ENCODE measurements around the gene NDUFB8. TPM values are rescaled to one million over a fixed set of nuclear protein-coding genes. Genes with fewer than 3 reads are reported as not detected.

Gene NDUFB8
- total and polyA plus RNA-seq, 2 of the 4 experiments (the other 2 are of a cell fraction): 99.1 to 265 TPM

DNA sequence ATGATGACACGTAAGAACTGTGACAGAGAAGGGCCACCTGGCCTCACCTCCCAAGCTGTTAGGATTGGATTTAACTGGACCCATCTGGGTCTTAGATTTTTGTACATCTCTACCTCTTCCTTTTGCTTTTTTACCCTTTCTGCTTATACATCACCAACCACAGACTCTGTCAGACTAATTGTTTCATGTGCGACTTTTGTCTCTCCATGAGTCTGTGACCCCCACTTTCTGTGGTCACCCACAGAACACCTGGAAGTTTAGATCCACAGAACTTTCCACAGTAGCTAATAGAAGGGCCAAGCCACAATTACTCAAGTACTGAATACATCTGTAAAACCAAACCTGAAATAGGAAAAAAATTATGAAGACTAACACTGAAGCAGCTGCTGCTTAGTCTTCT is 33.1 kb downstream of the NDUFB8 start:
- ATAC-seq (ENCODE audit: low read depth) (no peak), DNase-seq (no peak)
- Histone ChIP-seq H3K9me1 (ENCODE audit: insufficient read depth, low read length) (0 out of 2 replicates have a peak, but pooled peaks cover 2% of the 10 kb centered on the region), H3K27me3 (ENCODE audit: control insufficient read depth, insufficient read depth, low read length) (no peaks in the 10 kb centered on the region), H4K20me1 (ENCODE audit: insufficient read depth, low read length) (no peaks in the 10 kb centered on the region), H4K5ac (ENCODE audit: low read depth, low read length) (no peak overlapping the region), H3K14ac (replicated peaks; ENCODE audit: low read depth, low read length) (no peak overlapping the region), H3K56ac (ENCODE audit: extremely low read depth, insufficient read depth, low read length) (no peak overlapping the region), H2BK5ac (ENCODE audit: low read depth, low read length, poor library complexity, severe bottlenecking) (no peak overlapping the region), H3K18ac (ENCODE audit: low read depth, low read length) (no peak overlapping the region), H3K27ac (ENCODE audit: insufficient read depth, low read length) (no peak overlapping the region), H3K36me3 (ENCODE audit: control insufficient read depth, insufficient read depth, low read length) (peaks cover 14% of the 10 kb centered on the region), H2BK15ac (ENCODE audit: low read depth, low read length) (no peak overlapping the region), H3K9me3 (ENCODE audit: control insufficient read depth, insufficient read depth, low read length) (no peaks in the 10 kb centered on the region), H4K91ac (ENCODE audit: insufficient read depth, low read depth, low read length) (no peak overlapping the region), H3K23ac (ENCODE audit: low read depth, low read length) (no peak overlapping the region), H4K8ac (ENCODE audit: low read depth in 2 of 2, low read length in 2 of 2) (no peak overlapping the region), H2AFZ (replicated peaks; ENCODE audit: low read length, poor library complexity) (peak overlapping the region; percentile 36), H2AK5ac (ENCODE audit: low read depth, low read length) (no peak overlapping the region), H3K4me2 (ENCODE audit: low read depth, low read length) (no peak overlapping the region), H2AK9ac (replicated peaks; ENCODE audit: low read depth, low read length, poor library complexity) (no peak overlapping the region), H3K4me3 (ENCODE audit: insufficient read depth, low read depth, low read length) (no peak overlapping the region), H2BK120ac (ENCODE audit: low read depth, low read length) (no peak overlapping the region), H2BK20ac (ENCODE audit: low read depth, low read length) (no peak overlapping the region), H3K79me1 (ENCODE audit: low read depth in 1 of 2, low read length in 2 of 2) (no peaks in the 10 kb centered on the region), H3K4ac (ENCODE audit: low read depth, low read length) (no peak overlapping the region), H3K4me1 (ENCODE audit: control insufficient read depth, insufficient read depth, low read length) (peaks cover under 1% of the 10 kb centered on the region; the same call in 1 of the 2 replicates), H3K9ac (ENCODE audit: low read depth, low read length) (no peak overlapping the region)
- no TSS peak for BruUV-seq (replicated peaks)
- CTCF ChIA-PET: interaction anchor here (0.9 kb wide), 1 partner anchor 22 kb away, joined by 4 read pairs; no protein-coding TSS in a partner anchor
- dilution Hi-C loops (cut with HindIII; ENCODE audit: low sequenced_read_pairs, unreplicated experiment) (no loop called here), in situ Hi-C loops (cut with MboI; ENCODE audit: low sequenced_read_pairs) (no loop called here), intact Hi-C loops (cut with micrococcal nuclease) (no loop called here)
- POLR2A ChIA-PET (ENCODE audit: unreplicated experiment): no interaction called here
- WGBS, 2 experiments (ENCODE audit: extremely low coverage in 2 of 2, insufficient read length in 1 of 2): no CpG with 5 or more reads among the region's 2 CpGs
- TF ChIP-seq POLR2A (IDR thresholded peaks at IDR 0.05; ENCODE audit: low read depth, low read length) (no peak), BHLHE40 (IDR thresholded peaks at IDR 0.05; ENCODE audit: low read depth, low read length) (no peak), RAD21 (IDR thresholded peaks at IDR 0.05; ENCODE audit: low read length) (no peak), MXI1 (IDR thresholded peaks at IDR 0.05; ENCODE audit: borderline replicate concordance, low read depth, low read length) (no peak), MAZ (IDR thresholded peaks at IDR 0.05; ENCODE audit: borderline replicate concordance, low read depth, low read length) (no peak), CHD1 (IDR thresholded peaks at IDR 0.05; ENCODE audit: low read depth, low read length) (no peak)

All from IMR-90 (cell line).